Prostate gland (tissue), 2 donors: Measurements from ENCODE around the gene TPM2. TPM values are rescaled to one million over a fixed set of nuclear protein-coding genes. Genes with fewer than 3 reads are reported as not detected.

Experiments
- DNase-seq: peaks from one replicate; pipeline ENCODE4 v3.0.0-alpha.2; 2019; ENCODE audit warnings: low spot score
- H3K27ac ChIP-seq, 2 donors: fragments of 200-600 bp; sonication (generic); 2 replicates each; pipeline ENCODE4 v1.5.1; 2017 to 2019
- H3K27me3 ChIP-seq: fragments of 200-600 bp; sonication (generic); replicated peaks from 2 replicates; pipeline ENCODE4 v1.5.1; 2019; ENCODE audit not compliant: insufficient read depth
- H3K36me3 ChIP-seq, 2 donors: fragments of 200-600 bp; sonication (generic); 1 replicate in 1 of 2; 2 replicates in 1 of 2; pipeline versions ENCODE4 v1.5.1 to v1.8.1; 2017 to 2019
- H3K4me1 ChIP-seq: fragments of 200-600 bp; sonication (generic); replicated peaks from 2 replicates; pipeline ENCODE4 v1.5.1; 2019
- H3K4me3 ChIP-seq, 2 donors: fragments of 200-600 bp; sonication (generic); 2 replicates each; pipeline ENCODE4 v1.5.1; 2017 to 2019
- H3K9me3 ChIP-seq: fragments of 200-600 bp; sonication (generic); 2 replicates; pipeline ENCODE4 v1.5.1; 2017
- CTCF ChIP-seq, 4 experiments: fragments of 200-600 bp in 2 of 4; fragments of 450-650 bp in 2 of 4; sonication (generic) in 2 of 4; IDR thresholded peaks; 1 replicate in 3 of 4; 2 replicates in 1 of 4; pipeline ENCODE4 v1.5.1; 2016 to 2019; ENCODE audit warnings: antibody characterized with exemption in 4 of 4, mild to moderate bottlenecking in 2 of 4, moderate library complexity in 2 of 4
- POLR2A ChIP-seq: fragments of 450-650 bp; IDR thresholded peaks from one replicate; pipeline ENCODE4 v1.6.1; 2016; ENCODE audit warnings: antibody characterized with exemption, mild to moderate bottlenecking
- POLR2AphosphoS5 ChIP-seq: sonication (generic); formaldehyde crosslinking; IDR thresholded peaks from one replicate; pipeline ENCODE4 v1.6.1; 2017; ENCODE audit warnings: antibody characterized with exemption
- WGBS: methylation state at CpG from one replicate; pipeline ENCODE4 v1.1.5; 2018; 5-methylcytosine and 5-hydroxymethylcytosine counted together
- intact Hi-C: fragments of 100-400 bp; cut with DNase I; formaldehyde crosslinking; loops from one replicate; pipeline ENCODE4 v1.14.2; 2022
- total RNA-seq, 2 donors: library from RNA; depleted of rRNA; stranded (reverse); fragments of >200 nt; gene quantifications; one replicate each; pipeline ENCODE4 v1.1.0, GENCODE V29; 2016

TPM2 gene
- total RNA-seq, 2 donors from 2014 or later, result 1,037 to 1,042 TPM

DNA sequence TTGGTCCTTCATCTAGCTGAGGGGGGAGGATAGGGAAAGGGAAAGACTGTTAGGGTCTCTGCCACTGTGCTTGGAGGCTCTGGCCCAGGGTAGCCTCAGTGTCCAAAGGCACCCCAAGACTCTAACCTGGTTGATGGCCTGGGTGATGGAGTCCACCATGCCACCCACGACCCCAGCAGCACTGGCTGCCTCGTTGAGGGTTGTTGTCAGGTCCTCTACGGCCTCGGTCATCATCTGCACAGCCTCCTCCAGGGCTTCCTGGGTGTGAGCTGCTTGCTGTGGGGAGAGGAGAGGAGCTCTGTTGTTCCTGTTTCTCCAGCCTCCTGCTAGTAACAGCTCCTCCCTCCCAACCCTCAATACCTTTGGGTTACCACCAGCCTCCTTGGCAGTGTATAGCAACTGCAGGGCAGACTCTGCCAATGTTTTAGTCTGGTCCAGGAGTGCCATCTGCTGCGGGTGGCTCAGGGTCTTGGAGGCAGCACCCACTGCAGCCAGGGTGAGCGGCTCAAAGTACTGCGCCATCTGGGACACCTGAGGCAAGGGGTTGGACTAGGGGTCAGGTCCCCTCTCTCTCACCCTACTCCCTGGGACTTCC, 16.2 kb upstream of the TPM2 start:
- H3K27ac ChIP-seq, result no peak overlapping the region
- TF ChIP-seq POLR2AphosphoS5 (no peak), POLR2A (no peak)

GRCh38 chr9:35705372-35705771, 15.6 kb upstream of the TPM2 start:
- H3K27me3 ChIP-seq, result no peaks in the 10 kb centered on the region
- no peak overlapping the region for H3K4me3 ChIP-seq
- H3K27ac ChIP-seq, result no peak overlapping the region
- no peaks in the 10 kb centered on the region for H3K4me1 ChIP-seq
- intact Hi-C loops, result no loop called here
- H3K9me3 ChIP-seq, result no peaks in the 10 kb centered on the region
- DNase-seq, result no peak
- TF ChIP-seq CTCF (IDR thresholded peaks at IDR 0.05), result no peak
- 80% methylated on average over 8 of the region's 8 CpGs for WGBS
- H3K36me3 ChIP-seq, result peaks cover 57 to 64% of the 10 kb centered on the region in 2 donors

More for the DNA sequence above, 16.2 kb upstream of the TPM2 start:
- Histone ChIP-seq H3K9me3 (no peaks in the 10 kb centered on the region), H3K36me3 (peaks cover 61 to 64% of the 10 kb centered on the region in 2 donors), H3K4me1 (no peaks in the 10 kb centered on the region), H3K27me3 (no peaks in the 10 kb centered on the region), H3K4me3 (no peak overlapping the region)
- 95% methylated on average over 7 of the region's 7 CpGs for WGBS
- DNase-seq, result no peak
- intact Hi-C loops, result no loop called here

GRCh38 chr9:35703906-35704672, 14.4 kb upstream of the TPM2 start:
- no peaks in the 10 kb centered on the region for H3K4me1 ChIP-seq
- 93% methylated on average over 26 of the region's 26 CpGs for WGBS
- H3K9me3 ChIP-seq, result no peaks in the 10 kb centered on the region
- H3K27ac ChIP-seq, result no peak overlapping the region
- TF ChIP-seq POLR2AphosphoS5, result no peak
- TF ChIP-seq CTCF (IDR thresholded peaks at IDR 0.05), result no peak
- no peak for TF ChIP-seq POLR2A
- no peak overlapping the region for H3K4me3 ChIP-seq
- no peak for DNase-seq
- peaks cover 67 to 75% of the 10 kb centered on the region in 2 donors for H3K36me3 ChIP-seq
- intact Hi-C loops, result no loop called here
- no peaks in the 10 kb centered on the region for H3K27me3 ChIP-seq

- intact Hi-C loops, result no loop called here
- Histone ChIP-seq H3K36me3 (peaks cover 72 to 80% of the 10 kb centered on the region in 2 donors), H3K4me1 (no peaks in the 10 kb centered on the region), H3K9me3 (no peaks in the 10 kb centered on the region), H3K27me3 (no peaks in the 10 kb centered on the region), H3K4me3 (no peak overlapping the region), H3K27ac (no peak overlapping the region)
- no peak for TF ChIP-seq CTCF (IDR thresholded peaks at IDR 0.05)
- no peak for TF ChIP-seq POLR2AphosphoS5
- TF ChIP-seq POLR2A, result no peak
- WGBS, result 98% methylated on average over 7 of the region's 7 CpGs
- no peak for DNase-seq
These were observed 13.0 kb upstream of the TPM2 start for GRCh38 chr9:35702696-35703095.

DNA sequence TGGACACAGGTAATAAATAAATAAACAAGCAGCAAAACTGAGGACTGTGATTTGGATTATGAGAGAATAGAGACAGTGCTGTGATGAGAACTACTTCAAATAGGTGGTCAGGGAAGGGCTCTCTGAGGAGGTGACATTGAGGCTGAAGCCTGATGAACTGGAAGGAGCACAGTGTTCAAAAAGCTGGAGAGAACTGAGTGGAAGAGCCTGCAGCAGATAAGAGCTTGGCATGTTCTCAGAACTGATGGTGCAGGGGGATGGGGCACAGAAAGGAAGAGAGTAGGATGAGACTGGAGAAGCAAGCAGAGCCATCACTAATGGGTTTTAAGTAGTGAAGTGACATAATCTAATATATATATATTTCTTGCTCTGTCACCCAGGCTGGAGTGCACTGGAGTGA, 11.2 kb upstream of the TPM2 start:
- H3K36me3 ChIP-seq, result peaks cover 55 to 64% of the 10 kb centered on the region in 2 donors
- no peak overlapping the region for H3K4me3 ChIP-seq
- intact Hi-C loops, result no loop called here
- TF ChIP-seq CTCF (IDR thresholded peaks at IDR 0.05) (no peak), POLR2AphosphoS5 (no peak), POLR2A (no peak)
- H3K9me3 ChIP-seq, result no peaks in the 10 kb centered on the region
- H3K27ac ChIP-seq, result no peak overlapping the region
- H3K27me3 ChIP-seq, result no peaks in the 10 kb centered on the region
- H3K4me1 ChIP-seq, result no peaks in the 10 kb centered on the region
- no peak for DNase-seq
